ENCODE data around the gene ZNF362.

ZNF362 gene

DNA sequence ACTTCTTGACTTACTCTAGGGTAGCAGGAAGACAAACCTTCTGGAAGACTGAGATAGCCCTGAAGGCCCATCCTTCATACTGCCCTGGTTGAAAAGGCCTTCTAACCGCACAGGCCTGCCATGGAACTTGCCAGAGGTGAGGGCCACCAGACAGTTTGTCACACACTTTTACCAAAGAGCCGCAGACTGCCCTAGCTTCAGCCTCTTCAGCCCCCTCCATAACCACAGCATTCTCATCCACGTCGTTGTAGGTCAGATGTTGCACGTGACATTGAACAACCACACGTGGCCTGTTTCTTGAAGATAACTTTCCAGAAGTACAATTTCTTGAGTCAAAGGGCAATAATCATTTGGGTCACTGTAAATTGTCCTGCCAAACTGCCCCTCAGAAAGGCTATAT, 18.9 kb downstream of the ZNF362 start:
- Histone ChIP-seq H3K9me3 (ENCODE audit: control insufficient read depth, insufficient read depth, low read length) (no peaks in the 10 kb centered on the region), H4K20me1 (ENCODE audit: control insufficient read depth, insufficient read depth, low read depth, low read length) (no peaks in the 10 kb centered on the region), H3K79me2 (ENCODE audit: control insufficient read depth, low read length) (no peaks in the 10 kb centered on the region), H3K9me2 (replicated peaks; ENCODE audit: control insufficient read depth, low read length) (no peaks in the 10 kb centered on the region), H3K4me1 (ENCODE audit: control insufficient read depth, low read length) (peaks cover 4% of the 10 kb centered on the region; the same call in 1 of the 2 replicates), H3F3A (ENCODE audit: control insufficient read depth, insufficient read depth) (no peaks in the 10 kb centered on the region), H3K4me3 (ENCODE audit: low read length) (no peak overlapping the region), H3K27ac (ENCODE audit: low read depth, low read length) (no peak overlapping the region), H3K4me2 (ENCODE audit: low read length) (no peak overlapping the region), H3K36me3 (ENCODE audit: control insufficient read depth, low read length) (peaks cover 5% of the 10 kb centered on the region; the same call in 1 of the 2 replicates), H3K27me3 (ENCODE audit: control insufficient read depth, low read length) (no peaks in the 10 kb centered on the region)
- TF ChIP-seq, protein P1, sequence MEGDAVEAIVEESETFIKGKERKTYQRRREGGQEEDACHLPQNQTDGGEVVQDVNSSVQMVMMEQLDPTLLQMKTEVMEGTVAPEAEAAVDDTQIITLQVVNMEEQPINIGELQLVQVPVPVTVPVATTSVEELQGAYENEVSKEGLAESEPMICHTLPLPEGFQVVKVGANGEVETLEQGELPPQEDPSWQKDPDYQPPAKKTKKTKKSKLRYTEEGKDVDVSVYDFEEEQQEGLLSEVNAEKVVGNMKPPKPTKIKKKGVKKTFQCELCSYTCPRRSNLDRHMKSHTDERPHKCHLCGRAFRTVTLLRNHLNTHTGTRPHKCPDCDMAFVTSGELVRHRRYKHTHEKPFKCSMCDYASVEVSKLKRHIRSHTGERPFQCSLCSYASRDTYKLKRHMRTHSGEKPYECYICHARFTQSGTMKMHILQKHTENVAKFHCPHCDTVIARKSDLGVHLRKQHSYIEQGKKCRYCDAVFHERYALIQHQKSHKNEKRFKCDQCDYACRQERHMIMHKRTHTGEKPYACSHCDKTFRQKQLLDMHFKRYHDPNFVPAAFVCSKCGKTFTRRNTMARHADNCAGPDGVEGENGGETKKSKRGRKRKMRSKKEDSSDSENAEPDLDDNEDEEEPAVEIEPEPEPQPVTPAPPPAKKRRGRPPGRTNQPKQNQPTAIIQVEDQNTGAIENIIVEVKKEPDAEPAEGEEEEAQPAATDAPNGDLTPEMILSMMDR (IDR thresholded peaks at IDR 0.05; ENCODE audit: low read depth, low read length, poor library complexity, severe bottlenecking): no peak
- no peak for TF ChIP-seq EZH2phosphoT487 (IDR thresholded peaks at IDR 0.05; ENCODE audit: borderline replicate concordance, low read length)

DNA sequence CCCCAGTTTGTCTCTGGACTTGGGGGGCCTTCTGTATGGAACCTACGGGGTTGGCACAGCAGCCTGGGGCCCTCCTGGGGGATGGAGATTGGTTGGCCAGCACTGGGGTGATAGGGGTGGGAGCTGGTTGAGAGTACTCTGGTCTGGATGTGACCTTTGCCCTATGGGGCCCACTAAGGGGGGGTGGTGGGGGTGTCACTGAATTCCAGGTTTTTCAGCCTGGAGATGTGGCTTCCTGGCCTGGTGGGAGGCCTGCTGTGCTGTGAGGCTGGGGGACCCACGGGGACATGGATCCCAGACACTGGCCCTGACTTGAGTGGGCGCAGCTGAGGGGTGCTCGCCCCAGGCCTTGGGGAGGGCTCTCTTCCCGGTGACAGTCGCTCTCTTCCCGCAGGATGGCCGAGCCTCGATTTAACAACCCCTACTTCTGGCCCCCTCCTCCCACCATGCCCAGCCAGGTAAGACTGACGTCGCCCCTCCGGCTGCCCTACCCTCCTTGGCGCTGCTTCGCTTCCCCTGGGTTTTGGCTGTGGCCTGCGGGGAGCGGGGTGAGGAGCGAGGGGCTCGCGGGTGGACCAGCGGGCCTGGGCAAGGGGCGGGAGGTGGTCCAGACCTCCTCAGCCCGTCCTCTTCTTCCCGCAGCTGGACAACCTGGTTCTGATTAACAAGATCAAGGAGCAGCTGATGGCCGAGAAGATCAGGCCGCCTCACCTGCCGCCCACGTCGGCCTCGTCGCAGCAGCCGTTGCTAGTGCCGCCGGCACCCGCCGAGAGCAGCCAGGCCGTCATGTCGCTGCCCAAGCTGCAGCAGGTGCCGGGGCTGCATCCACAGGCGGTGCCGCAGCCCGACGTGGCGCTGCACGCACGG, 19.6 kb downstream of the ZNF362 start:
- peaks cover 5% of the 10 kb centered on the region; the same call in 1 of the 2 replicates for H3K36me3 ChIP-seq (ENCODE audit: control insufficient read depth, low read length)
- H3K9me2 ChIP-seq (replicated peaks; ENCODE audit: control insufficient read depth, low read length): no peaks in the 10 kb centered on the region
- no peaks in the 10 kb centered on the region for H3K27me3 ChIP-seq (ENCODE audit: control insufficient read depth, low read length)
- no peaks in the 10 kb centered on the region for H3K9me3 ChIP-seq (ENCODE audit: control insufficient read depth, insufficient read depth, low read length)
- H3F3A ChIP-seq (ENCODE audit: control insufficient read depth, insufficient read depth): no peaks in the 10 kb centered on the region
- peaks cover 4% of the 10 kb centered on the region; the same call in 1 of the 2 replicates for H3K4me1 ChIP-seq (ENCODE audit: control insufficient read depth, low read length)
- TF ChIP-seq EZH2phosphoT487 (IDR thresholded peaks at IDR 0.05; ENCODE audit: borderline replicate concordance, low read length): no peak
- TF ChIP-seq, protein P1 (IDR thresholded peaks at IDR 0.05; ENCODE audit: low read depth, low read length, poor library complexity, severe bottlenecking): no peak
- H3K27ac ChIP-seq (ENCODE audit: low read depth, low read length): no peak overlapping the region
- no peaks in the 10 kb centered on the region for H3K79me2 ChIP-seq (ENCODE audit: control insufficient read depth, low read length)
- no peaks in the 10 kb centered on the region for H4K20me1 ChIP-seq (ENCODE audit: control insufficient read depth, insufficient read depth, low read depth, low read length)
- H3K4me2 ChIP-seq (ENCODE audit: low read length): no peak overlapping the region
- no peak overlapping the region for H3K4me3 ChIP-seq (ENCODE audit: low read length)

DNA sequence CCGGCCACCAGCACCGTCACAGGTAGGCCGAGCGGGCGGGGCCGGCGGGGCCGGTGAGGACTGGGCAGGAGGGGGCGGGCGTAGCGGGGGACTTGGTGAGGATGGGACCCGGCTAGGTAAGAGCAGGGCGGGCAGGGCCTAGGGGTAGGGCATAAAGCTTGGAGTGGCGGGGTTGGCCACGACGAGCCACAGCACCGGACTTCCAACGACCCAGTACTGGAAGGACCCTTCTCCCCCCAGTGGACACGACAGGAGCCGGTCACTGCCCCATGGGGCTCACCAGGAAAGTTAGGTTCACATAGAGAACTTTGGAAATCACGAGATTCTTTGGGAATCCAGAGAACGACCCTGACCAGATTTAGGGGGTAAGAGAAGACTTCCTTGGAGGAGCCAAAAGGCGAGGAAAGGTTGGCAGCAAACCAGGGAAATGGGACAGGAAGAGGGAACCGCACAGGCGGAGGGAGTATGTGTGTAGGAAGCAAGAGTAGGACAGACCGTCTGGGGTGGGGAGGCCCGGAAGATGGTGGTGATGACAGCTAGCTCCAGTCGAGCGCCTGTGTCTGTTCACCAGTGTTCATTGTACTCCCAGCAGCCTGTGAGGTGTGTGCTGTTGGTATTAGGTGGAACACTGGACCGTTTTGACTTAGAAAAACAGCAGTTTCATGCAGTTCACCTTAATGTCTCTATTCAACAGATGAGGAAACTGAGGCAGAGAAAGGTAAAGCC, 20.4 kb downstream of the ZNF362 start:
- Histone ChIP-seq H3K9me3 (ENCODE audit: control insufficient read depth, insufficient read depth, low read length) (no peaks in the 10 kb centered on the region), H3F3A (ENCODE audit: control insufficient read depth, insufficient read depth) (no peaks in the 10 kb centered on the region), H3K79me2 (ENCODE audit: control insufficient read depth, low read length) (no peaks in the 10 kb centered on the region), H3K4me1 (ENCODE audit: control insufficient read depth, low read length) (peaks cover 4% of the 10 kb centered on the region; the same call in 1 of the 2 replicates), H3K4me3 (ENCODE audit: low read length) (no peak overlapping the region), H3K4me2 (ENCODE audit: low read length) (no peak overlapping the region), H3K36me3 (ENCODE audit: control insufficient read depth, low read length) (peaks cover 10% of the 10 kb centered on the region), H3K27ac (ENCODE audit: low read depth, low read length) (no peak overlapping the region), H3K9me2 (replicated peaks; ENCODE audit: control insufficient read depth, low read length) (no peaks in the 10 kb centered on the region), H3K27me3 (ENCODE audit: control insufficient read depth, low read length) (no peaks in the 10 kb centered on the region), H4K20me1 (ENCODE audit: control insufficient read depth, insufficient read depth, low read depth, low read length) (no peaks in the 10 kb centered on the region)
- TF ChIP-seq EZH2phosphoT487 (IDR thresholded peaks at IDR 0.05; ENCODE audit: borderline replicate concordance, low read length): no peak
- TF ChIP-seq, protein P1 (IDR thresholded peaks at IDR 0.05; ENCODE audit: low read depth, low read length, poor library complexity, severe bottlenecking): no peak
